K562 (cell line): ENCODE measurements around the gene BANF2. TPM values are rescaled to one million over a fixed set of nuclear protein-coding genes. Genes with fewer than 3 reads are reported as not detected.
A peak's percentile ranks its signal among the peaks of the same experiment; 100 is the strongest.

Experiments used
- ATAC-seq: fragments of 200-7000 bp; cut with Tn5 transposase; 3 replicates; pipeline ENCODE4 v1.9.1; 2020; ENCODE audit warnings: moderate library complexity
- BruUV-seq: library from RNA; stranded (reverse); fragments of 400-500 nt; replicated peaks from 2 replicates; lab custom pipeline; 2021; lab: Mats Ljungman, UMichigan
- CTCF ChIA-PET: fragments of 300-600 bp; formaldehyde crosslinking; extraction: SDS; loops from one replicate; lab custom pipeline; 2021; ENCODE audit warnings: low intra/inter-chr PET ratio; lab: Yijun Ruan, JAX
- POLR2A ChIA-PET: fragments of 300-600, 350-650 bp; sonication (Branson Sonifier 250); formaldehyde crosslinking; extraction: SDS; loops from one replicate; lab custom pipeline; 2021; ENCODE audit warnings: antibody characterized with exemption, inconsistent platforms; lab: Yijun Ruan, JAX
- DNase-seq, 4 experiments: peaks; one replicate each; pipeline versions ENCODE4 v3.0.0 to v3.0.0-alpha.2; 2011 to 2018; ENCODE audit warnings: low spot score in 3 of 4, mixed read lengths in 3 of 4; ENCODE audit errors: extremely low read depth in 1 of 4
- FAIRE-seq: peaks from 2 replicates; lab custom pipeline; 2011; peaks lifted over from hg19 to GRCh38; lab: Jason Lieb, UNC
- H2AFZ ChIP-seq: 2 replicates; pipeline ENCODE4 v1.6.0; 2011; ENCODE audit warnings: low read depth, low read length, control low read depth, inconsistent platforms
- H3K27ac ChIP-seq: fragments of 200-600 bp; 3 replicates; pipeline ENCODE4 v1.8.0; 2011; ENCODE audit warnings: low read depth, mild to moderate bottlenecking, control low read depth, inconsistent platforms, low read length, moderate library complexity, mixed read lengths; ENCODE audit errors: extremely low read depth
- H3K27me3 ChIP-seq, 2 experiments: fragments of 300-600 bp in 1 of 2; 2 replicates in 1 of 2; 3 replicates in 1 of 2; pipeline versions ENCODE4 v1.6.0 to v1.8.0; 2011; ENCODE audit warnings: inconsistent platforms in 2 of 2, low read length in 2 of 2, mild to moderate bottlenecking in 1 of 2, mixed read lengths in 1 of 2, moderate library complexity in 1 of 2; ENCODE audit not compliant: control insufficient read depth in 2 of 2, insufficient read depth in 2 of 2
- H3K36me3 ChIP-seq: fragments of 300-600 bp; 3 replicates; pipeline ENCODE4 v1.8.0; 2011; ENCODE audit warnings: mild to moderate bottlenecking, low read length, inconsistent platforms; ENCODE audit not compliant: control insufficient read depth, insufficient read depth
- H3K4me1 ChIP-seq, 2 experiments: fragments of 200-600 bp in 1 of 2; replicated peaks in 1 of 2; 2 replicates in 1 of 2; 3 replicates in 1 of 2; pipeline versions ENCODE4 v1.5.1 to v1.8.0; 2011; ENCODE audit warnings: inconsistent platforms in 2 of 2, low read length in 2 of 2, mild to moderate bottlenecking in 1 of 2, mixed read lengths in 1 of 2, moderate library complexity in 1 of 2; ENCODE audit not compliant: control insufficient read depth in 2 of 2, insufficient read depth in 2 of 2
- H3K4me2 ChIP-seq: 2 replicates; pipeline ENCODE4 v1.6.1; 2011; ENCODE audit warnings: low read length, control low read depth, inconsistent platforms, mixed read lengths; ENCODE audit not compliant: insufficient read depth
- H3K4me3 ChIP-seq: fragments of 200-600 bp; sonication (generic), shearing (Covaris generic); 2 replicates; pipeline ENCODE4 v1.5.1; 2016; ENCODE audit warnings: control low read depth, inconsistent platforms
- H3K79me2 ChIP-seq: fragments of 200-600 bp; 3 replicates; pipeline ENCODE4 v1.8.0; 2011; ENCODE audit warnings: low read length, inconsistent platforms; ENCODE audit not compliant: control insufficient read depth, insufficient read depth
- H3K9ac ChIP-seq, 2 experiments: 2 replicates each; pipeline versions ENCODE4 v1.6.0 to v1.6.1; 2011; ENCODE audit warnings: low read depth in 2 of 2, low read length in 2 of 2, control low read depth in 1 of 2, inconsistent platforms in 1 of 2, mild to moderate bottlenecking in 1 of 2, mixed read lengths in 1 of 2; ENCODE audit not compliant: insufficient read depth in 1 of 2
- H3K9me1 ChIP-seq: one replicate; pipeline ENCODE4 v1.6.0; 2011; ENCODE audit warnings: inconsistent platforms, mild to moderate bottlenecking, low read length, moderate library complexity; ENCODE audit not compliant: control insufficient read depth, insufficient read depth
- H3K9me3 ChIP-seq: replicated peaks from 2 replicates; pipeline ENCODE4 v1.5.1; 2011; ENCODE audit warnings: low read depth, low read length, inconsistent platforms; ENCODE audit not compliant: control insufficient read depth, insufficient read depth
- H4K20me1 ChIP-seq: replicated peaks from 2 replicates; pipeline ENCODE4 v1.6.1; 2011; ENCODE audit warnings: low read length, inconsistent platforms, mixed read lengths; ENCODE audit not compliant: control insufficient read depth, insufficient read depth
- CBX1 ChIP-seq: sonication (generic); IDR thresholded peaks from 2 replicates; pipeline ENCODE4 v1.6.1; 2016; ENCODE audit warnings: antibody characterized with exemption, low read depth, mild to moderate bottlenecking
- CXXC5 ChIP-seq: fragments of 250-450 bp; sonication (Bioruptor Pico); IDR thresholded peaks from 2 replicates; pipeline ENCODE4 v1.8.0; 2022; ENCODE audit warnings: inconsistent platforms, mild to moderate bottlenecking, moderate library complexity
- ZNF311 ChIP-seq: fragments of 250-450 bp; sonication (Bioruptor Pico); IDR thresholded peaks from 2 replicates; pipeline ENCODE4 v1.4.0; 2020; ENCODE audit warnings: mild to moderate bottlenecking, moderate library complexity
- ZNF316 ChIP-seq: fragments of 450-650 bp; IDR thresholded peaks from 2 replicates; pipeline ENCODE4 v1.6.1; 2016
- WGBS: fragments of 100-300 bp; shearing (Covaris generic); methylation state at CpG from one replicate; pipeline ENCODE4 v1.1.6; 2016; ENCODE audit warnings: low coverage, mixed read lengths; ENCODE audit not compliant: insufficient coverage; ENCODE audit errors: missing lambda C conversion rate; 5-methylcytosine and 5-hydroxymethylcytosine counted together
- in situ Hi-C: fragments of 300-500 bp; cut with MboI; formaldehyde crosslinking; loops from 4 replicates; pipeline ENCODE4 v1.15.0; 2018; ENCODE audit warnings: inconsistent platforms, mixed read lengths
- intact Hi-C: fragments of 100-400 bp; cut with micrococcal nuclease; formaldehyde crosslinking; loops from 2 replicates; pipeline ENCODE4 v1.14.2; 2022
- polyA plus RNA-seq, 8 experiments: library from polyadenylated mRNA; depleted of rRNA in 4 of 8; stranded (reverse) in 5 of 8; unstranded in 3 of 8; fragments of >200 nt; fragmentation: Nextera tagmentation in 2 of 8; fragmentation: Illumina TruSeq in 1 of 8; extraction: Ambion mirVana in 2 of 8; extraction: Trizol in 1 of 8; gene quantifications; 2 replicates each; pipeline versions ENCODE4 v1.2.1 to v1.2.3, GENCODE V29; 2011 to 2014; ENCODE audit warnings: inconsistent platforms in 1 of 8, missing spikeins in 1 of 8
- total RNA-seq, 7 experiments: library from RNA; depleted of rRNA in 6 of 7; stranded (reverse); fragments of >200 nt in 6 of 7; fragmentation: Illumina TruSeq in 2 of 7; extraction: Trizol in 2 of 7; gene quantifications; 2 replicates each; pipeline versions ENCODE4 v1.2.1 to v1.2.3, GENCODE V29; 2011 to 2021; ENCODE audit warnings: low replicate concordance in 1 of 7

BANF2 gene
- total and polyA plus RNA-seq, 9 of the 15 experiments (the other 6 are each of a cell fraction or from before 2014, with no cell fraction given) = not detected

DNA sequence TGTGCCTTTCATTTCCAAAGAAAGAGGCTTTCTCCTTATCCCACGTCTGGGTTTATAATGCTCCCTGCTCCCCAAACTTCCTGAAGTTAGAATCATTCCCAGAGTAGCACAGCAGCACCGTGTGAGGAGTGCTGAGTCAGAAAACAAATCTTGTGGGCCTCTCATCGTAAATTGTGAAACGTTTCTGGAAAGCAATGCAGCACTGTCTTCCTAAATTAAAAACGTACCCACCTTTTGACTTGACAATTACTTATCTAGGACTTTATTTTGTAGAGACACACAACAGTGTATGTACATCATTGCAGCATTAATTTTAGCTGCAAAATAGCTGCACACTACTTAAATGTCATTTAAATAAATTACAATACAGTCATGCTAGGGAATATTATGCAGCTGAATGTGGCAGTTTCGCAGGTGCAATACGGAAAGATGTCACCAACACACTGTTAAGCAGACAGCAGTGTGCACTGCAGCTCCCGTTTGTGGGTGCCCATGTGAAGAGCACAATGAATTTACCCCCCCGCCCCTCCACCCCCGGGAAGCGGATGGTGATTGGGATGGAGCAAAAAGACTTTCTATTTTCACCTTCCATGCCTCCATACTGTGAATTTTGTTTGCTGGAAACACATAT lies 48.5 kb upstream of the BANF2 start:
- H3K9me1 ChIP-seq = peaks cover 6% of the 10 kb centered on the region
- H2AFZ ChIP-seq = no peak overlapping the region
- ATAC-seq (no peak), DNase-seq (no peak), FAIRE-seq (no peak)
- TF ChIP-seq ZNF311 (CRISPR knock-in tag) (no peak), CXXC5 (CRISPR knock-in tag) (no peak), ZNF316 (0 out of 2 replicates have a peak, but pooled peaks have one; percentile 11)
- H3K27ac ChIP-seq = no peak overlapping the region
- H3K9ac ChIP-seq = no peak overlapping the region
- CTCF ChIA-PET = no interaction called here
- WGBS = 48% methylated on average over 9 of the region's 11 CpGs
- no TSS peak for BruUV-seq
- peaks cover 8% of the 10 kb centered on the region; the same call in 1 of the 3 replicates for H3K36me3 ChIP-seq
- H3K79me2 ChIP-seq = no peaks in the 10 kb centered on the region
- peaks cover 4% of the 10 kb centered on the region for H4K20me1 ChIP-seq
- H3K4me3 ChIP-seq = no peak overlapping the region
- intact Hi-C loops (loop anchor here (5.0 kb wide), 1 partner anchor 346 kb away; no protein-coding TSS in a partner anchor), in situ Hi-C loops (no loop called here)
- H3K4me1 ChIP-seq = peaks cover 0 to 15% of the 10 kb centered on the region in 2 experiments; a peak in 2 of 5 replicates
- POLR2A ChIA-PET = no interaction called here
- no peaks in the 10 kb centered on the region for H3K9me3 ChIP-seq
- no peaks in the 10 kb centered on the region for H3K27me3 ChIP-seq
- H3K4me2 ChIP-seq = no peak overlapping the region

DNA sequence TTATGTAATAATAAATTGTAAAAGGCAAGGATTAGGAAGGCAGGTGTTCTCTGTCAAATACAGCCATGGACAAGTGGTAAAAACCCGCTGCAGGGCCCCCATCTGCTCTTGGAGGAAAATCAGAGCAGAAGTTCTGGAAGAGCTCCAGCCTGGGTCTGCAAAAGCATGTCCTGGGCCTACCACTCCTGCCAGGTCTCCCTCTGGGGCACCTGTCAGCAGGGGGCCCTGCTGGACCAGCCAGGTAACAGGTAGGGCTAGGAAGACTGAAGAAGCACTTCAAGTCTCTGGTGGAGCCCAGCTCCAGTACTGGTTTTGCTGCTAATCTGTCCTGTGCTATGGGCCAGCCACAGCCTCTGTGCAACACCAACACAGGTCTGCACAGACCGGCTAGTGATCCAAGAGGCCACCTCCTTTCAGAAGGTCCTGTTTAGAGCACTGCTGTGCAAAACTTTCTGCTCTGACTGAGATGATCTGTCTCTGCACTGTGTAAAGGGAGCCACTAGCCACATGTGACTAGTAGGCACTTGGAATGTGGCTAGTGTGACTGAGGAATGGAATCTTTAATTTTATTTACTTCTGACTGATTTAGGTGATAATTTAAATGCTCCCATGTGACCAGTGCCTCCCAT lies 47.9 kb upstream of the BANF2 start:
- Histone ChIP-seq H3K27me3 (no peaks in the 10 kb centered on the region), H3K4me3 (no peak overlapping the region), H2AFZ (no peak overlapping the region), H3K9me1 (peaks cover 6% of the 10 kb centered on the region), H3K36me3 (peaks cover 12% of the 10 kb centered on the region; the same call in 1 of the 3 replicates), H3K4me1 (peaks cover 0 to 13% of the 10 kb centered on the region in 2 experiments; a peak in 2 of 5 replicates), H3K9me3 (no peaks in the 10 kb centered on the region), H4K20me1 (no peaks in the 10 kb centered on the region; the same call in 1 of the 2 replicates), H3K27ac (no peak overlapping the region), H3K79me2 (no peaks in the 10 kb centered on the region), H3K9ac (no peak overlapping the region), H3K4me2 (no peak overlapping the region)
- BruUV-seq = no TSS peak
- intact Hi-C loops = loop anchor here (5.0 kb wide), 1 partner anchor 345 kb away; no protein-coding TSS in a partner anchor
- WGBS = 84% methylated on average over 2 of the region's 2 CpGs
- ChIA-PET CTCF (no interaction called here), POLR2A (no interaction called here)
- in situ Hi-C loops = no loop called here
- FAIRE-seq (no peak), ATAC-seq (no peak), DNase-seq (no peak)
- no peak for TF ChIP-seq CBX1
